Colonic mucosa (tissue), 4 donors: ENCODE measurements around the gene CETP. TPM values are rescaled to one million over a fixed set of nuclear protein-coding genes. Genes with fewer than 3 reads are reported as not detected.
"Not testable (repeated sequence)": the region's sequence is repeated elsewhere in the genome, so short reads cannot be mapped to it uniquely, and the experiment has no call there.

Source experiments
- DNase-seq: peaks from one replicate; pipeline ENCODE4 v3.0.0-alpha.2; 2020
- H3K27ac ChIP-seq: fragments of 200-600 bp; one replicate; pipeline ENCODE4 v1.8.0; 2021
- H3K27me3 ChIP-seq: fragments of 200-600 bp; one replicate; pipeline ENCODE4 v1.8.0; 2021
- H3K36me3 ChIP-seq: fragments of 200-600 bp; one replicate; pipeline ENCODE4 v1.8.0; 2021
- H3K4me1 ChIP-seq: fragments of 200-600 bp; one replicate; pipeline ENCODE4 v1.8.0; 2021; ENCODE audit warnings: mild to moderate bottlenecking
- H3K4me3 ChIP-seq: fragments of 200-600 bp; one replicate; pipeline ENCODE4 v1.8.0; 2021
- H3K9ac ChIP-seq, 2 donors: one replicate each; pipeline ENCODE4 v1.7.0; 2013; ENCODE audit warnings: control low read depth in 2 of 2, low read depth in 2 of 2, low read length in 2 of 2
- H3K9me3 ChIP-seq: fragments of 200-600 bp; one replicate; pipeline ENCODE4 v1.8.0; 2021
- CTCF ChIP-seq: fragments of 200-600 bp; IDR thresholded peaks from one replicate; pipeline ENCODE4 v1.8.0; 2022; ENCODE audit warnings: antibody characterized with exemption, mild to moderate bottlenecking
- intact Hi-C: fragments of 100-400 bp; cut with DNase I; formaldehyde crosslinking; loops from one replicate; pipeline ENCODE4 v1.14.1; 2022
- total RNA-seq, 2 donors: library from RNA; stranded (reverse); fragmentation: NEBNext Ultra II Directional in 1 of 2; extraction: Animal tissue kit (Norgen Biotek cat#: 25700) in 1 of 2; gene quantifications; one replicate each; pipeline ENCODE4 v1.2.1, GENCODE V29; 2021
- donor health status: healthy.
- donor health status: DM: no; HTN: no; CAD: no.
- donor health status: DM: no; HTN: no; CAD: no.

CETP gene
- total RNA-seq, 2 donors from 2014 or later, result not detected

GRCh38 chr16:57003439-57004386 lies 42.0 kb downstream of the CETP start:
- Histone ChIP-seq H3K4me3 (no peak overlapping the region), H3K36me3 (no peaks in the 10 kb centered on the region), H3K27ac (no peak overlapping the region), H3K4me1 (peaks cover 3% of the 10 kb centered on the region), H3K9me3 (no peaks in the 10 kb centered on the region), H3K27me3 (no peaks in the 10 kb centered on the region), H3K9ac (no peak overlapping the region)
- intact Hi-C loops, result no loop called here
- no peak for DNase-seq
- no peak for TF ChIP-seq CTCF

GRCh38 chr16:57004387-57005250 lies 42.9 kb downstream of the CETP start:
- DNase-seq, result no peak
- Histone ChIP-seq H3K36me3 (no peaks in the 10 kb centered on the region), H3K9me3 (no peaks in the 10 kb centered on the region), H3K27me3 (no peaks in the 10 kb centered on the region), H3K27ac (no peak overlapping the region), H3K4me3 (no peak overlapping the region), H3K9ac (no peak overlapping the region), H3K4me1 (peaks cover 3% of the 10 kb centered on the region)
- intact Hi-C loops, result no loop called here
- no peak for TF ChIP-seq CTCF

GRCh38 chr16:57005597-57005996 lies 43.8 kb downstream of the CETP start:
- intact Hi-C loops, result not testable (repeated sequence)

GRCh38 chr16:57007050-57007449 lies 45.3 kb downstream of the CETP start:
- Histone ChIP-seq H3K4me3 (no peak overlapping the region), H3K9me3 (no peaks in the 10 kb centered on the region), H3K27ac (no peak overlapping the region), H3K27me3 (no peaks in the 10 kb centered on the region), H3K36me3 (no peaks in the 10 kb centered on the region), H3K4me1 (no peaks in the 10 kb centered on the region), H3K9ac (no peak overlapping the region)
- TF ChIP-seq CTCF, result no peak
- intact Hi-C loops, result no loop called here
- DNase-seq, result no peak

More at GRCh38 chr16:57005597-57005996, 43.8 kb downstream of the CETP start:
- DNase-seq, H3K4me1 ChIP-seq, H3K9ac ChIP-seq, H3K27me3 ChIP-seq, H3K4me3 ChIP-seq, H3K9me3 ChIP-seq, H3K36me3 ChIP-seq, H3K27ac ChIP-seq: not testable (repeated sequence)

- H3K4me3 ChIP-seq, result no peak overlapping the region
- no peak overlapping the region for H3K9ac ChIP-seq
- H3K27me3 ChIP-seq, result no peaks in the 10 kb centered on the region
- TF ChIP-seq CTCF, result no peak
- no peaks in the 10 kb centered on the region for H3K9me3 ChIP-seq
- no peaks in the 10 kb centered on the region for H3K36me3 ChIP-seq
- no peak for DNase-seq
- H3K4me1 ChIP-seq, result no peaks in the 10 kb centered on the region
- intact Hi-C loops, result no loop called here
- no peak overlapping the region for H3K27ac ChIP-seq
These were observed 45.8 kb downstream of the CETP start for GRCh38 chr16:57007530-57007929.
